HTERT RPE-1 (cell line): ENCODE results near the gene KDM4C.

Source experiments
- in situ Hi-C: fragments of 300-500 bp; cut with MboI; formaldehyde crosslinking; loops from 4 replicates; pipeline ENCODE4 v1.14.3; 2020; ENCODE audit warnings: low sequenced_read_pairs

KDM4C gene

DNA sequence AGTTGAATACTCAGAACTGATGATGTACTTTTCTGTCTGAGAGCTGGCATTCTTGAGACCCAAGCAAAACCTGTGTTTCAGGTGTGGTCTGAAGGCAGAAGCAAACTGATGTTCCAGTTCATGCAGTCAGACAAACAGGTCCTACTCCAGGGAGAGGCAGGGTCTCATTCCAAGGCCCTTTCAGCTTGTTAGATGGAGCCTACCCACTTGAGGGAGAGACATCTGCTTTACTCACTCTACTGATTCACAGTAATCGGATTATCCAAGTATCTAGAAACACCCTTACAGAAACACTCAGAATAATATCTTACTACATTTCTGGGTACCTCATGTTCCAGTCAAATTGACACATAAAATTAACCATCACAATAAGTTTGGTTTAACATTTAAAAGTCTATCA is 207.8 kb downstream of the KDM4C start:
- in situ Hi-C loops = no loop called here

DNA sequence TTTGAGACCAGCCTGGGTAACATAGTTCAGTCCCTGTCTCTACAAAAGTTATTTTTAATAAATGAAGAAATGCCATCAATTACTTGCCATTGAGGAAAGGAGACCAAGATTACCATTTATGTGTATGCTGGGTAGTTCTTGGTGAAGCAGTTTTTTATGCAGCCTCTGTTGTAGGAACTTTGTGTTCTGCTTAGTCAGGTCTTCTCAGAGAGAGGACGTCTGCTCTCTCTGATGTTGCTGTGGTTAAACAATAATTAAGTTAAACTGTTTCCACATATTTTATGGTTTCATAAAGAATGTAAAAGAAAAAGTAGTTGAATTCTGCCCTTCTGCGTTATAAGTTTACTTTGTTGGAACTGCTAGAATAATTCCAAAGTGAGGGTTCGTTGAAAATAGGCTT is 210.5 kb downstream of the KDM4C start:
- in situ Hi-C loops = no loop called here

DNA sequence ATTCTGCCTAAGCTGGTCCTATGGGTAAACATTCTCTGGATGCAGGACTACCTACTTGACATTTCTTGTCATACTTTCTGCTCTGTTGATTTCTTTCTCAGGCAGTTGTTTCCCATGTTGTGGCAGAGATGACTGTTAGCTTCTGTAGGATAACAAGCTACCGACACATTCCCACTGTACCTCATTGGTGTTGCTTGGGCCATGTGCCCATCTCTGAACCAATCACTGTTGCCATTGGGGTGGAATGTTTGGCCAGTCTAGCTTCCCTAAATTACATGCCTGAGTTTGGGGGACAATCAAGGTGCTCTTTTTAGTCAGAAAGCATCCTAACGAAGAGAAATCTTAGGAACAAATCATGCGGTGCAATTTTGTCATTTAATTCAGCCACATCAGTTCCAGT is 212.0 kb downstream of the KDM4C start:
- in situ Hi-C loops = no loop called here

DNA sequence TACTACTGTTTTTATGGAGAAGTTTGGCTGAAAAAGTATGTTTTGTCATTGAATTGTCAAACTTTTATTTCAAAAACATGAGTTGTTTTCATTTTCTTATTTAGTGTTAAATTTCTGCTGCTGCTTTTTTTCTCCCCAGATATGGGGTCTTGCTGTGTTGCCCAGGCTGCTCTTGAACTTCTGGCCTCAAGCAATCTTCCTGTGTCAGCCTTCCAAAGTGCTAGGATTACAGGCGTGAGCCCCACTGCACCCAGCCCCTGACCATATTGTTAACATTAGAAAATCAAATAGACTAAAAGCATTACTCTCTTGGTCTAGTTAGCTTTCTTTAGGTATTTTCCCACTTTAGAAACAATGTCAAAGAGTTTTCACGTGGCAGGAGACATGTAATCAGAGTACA is 215.3 kb downstream of the KDM4C start:
- in situ Hi-C loops = no loop called here

DNA sequence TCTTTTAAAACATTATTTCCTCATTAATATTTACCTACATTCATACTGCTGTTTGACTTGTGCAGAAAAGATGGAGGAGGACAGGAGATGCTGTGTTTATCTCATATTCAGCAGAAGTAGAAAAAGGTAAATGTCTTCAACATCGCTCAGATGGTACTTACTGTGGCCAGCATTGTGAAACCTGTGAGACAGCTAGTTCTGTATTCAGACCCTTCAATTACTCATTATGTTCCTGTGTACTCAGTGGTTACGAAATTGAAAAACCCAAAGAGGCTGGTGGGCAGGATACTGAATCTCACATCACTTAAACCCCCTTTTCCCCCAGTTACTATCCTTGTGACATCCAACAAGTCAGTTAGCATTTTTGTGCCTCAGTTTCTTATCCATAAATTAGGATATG is 216.0 kb downstream of the KDM4C start:
- in situ Hi-C loops = no loop called here

DNA sequence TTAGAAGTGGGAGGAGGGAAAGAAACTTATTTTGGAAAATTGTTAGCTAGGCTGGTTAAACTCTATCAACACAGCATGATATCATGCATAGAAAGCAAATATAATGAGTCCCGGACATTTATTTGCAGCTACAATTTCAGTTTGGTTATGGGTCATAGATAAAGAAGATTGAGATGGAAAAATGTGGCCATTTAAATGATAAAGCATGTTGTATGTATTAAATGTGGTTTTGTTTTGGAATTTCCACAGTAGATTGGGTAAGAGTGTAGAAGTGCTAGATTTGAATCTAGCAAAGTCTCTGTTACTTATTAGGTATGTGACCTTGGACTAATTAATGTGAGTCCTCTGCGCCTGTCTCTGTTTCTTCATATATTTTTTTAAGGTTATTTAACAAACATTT is 217.4 kb downstream of the KDM4C start:
- in situ Hi-C loops = no loop called here

DNA sequence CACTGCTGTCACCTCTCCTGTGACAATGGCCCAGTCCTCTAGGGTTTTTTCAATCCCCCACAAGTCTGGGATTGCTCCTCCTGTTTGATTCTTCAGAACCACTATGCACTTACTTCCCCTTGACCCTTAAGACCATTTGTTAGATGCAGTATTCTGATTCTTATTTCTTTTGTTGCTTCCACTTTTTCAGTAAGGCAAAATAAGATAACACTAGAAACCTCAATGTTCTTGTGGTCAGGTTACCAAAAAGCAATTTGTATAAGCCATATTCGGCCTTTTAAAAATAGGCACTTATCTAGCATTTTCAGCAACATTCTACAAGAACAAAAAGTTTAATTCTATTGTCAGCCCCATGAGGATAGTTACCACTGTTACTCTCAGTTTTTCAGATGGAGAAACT is 220.0 kb downstream of the KDM4C start:
- in situ Hi-C loops = no loop called here

DNA sequence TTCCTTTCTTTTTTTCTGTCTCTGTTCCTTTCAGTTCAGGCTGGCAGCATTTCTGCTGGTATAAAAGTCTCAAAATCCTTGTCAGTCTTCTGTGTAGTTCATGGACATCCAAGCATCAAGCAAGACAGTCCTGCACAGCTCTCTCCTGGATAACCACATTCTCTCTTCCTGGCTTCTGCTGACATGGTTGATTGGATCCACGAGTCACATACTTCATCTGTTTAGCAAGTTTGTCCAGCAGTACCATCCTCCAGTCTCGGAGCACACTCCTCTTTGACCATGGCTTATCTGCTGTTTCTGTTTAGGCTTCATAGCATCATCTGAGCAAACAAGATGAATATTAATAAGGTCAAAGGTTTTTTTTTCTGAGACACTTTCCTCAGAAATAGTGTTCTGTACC is 220.8 kb downstream of the KDM4C start:
- in situ Hi-C loops = no loop called here

DNA sequence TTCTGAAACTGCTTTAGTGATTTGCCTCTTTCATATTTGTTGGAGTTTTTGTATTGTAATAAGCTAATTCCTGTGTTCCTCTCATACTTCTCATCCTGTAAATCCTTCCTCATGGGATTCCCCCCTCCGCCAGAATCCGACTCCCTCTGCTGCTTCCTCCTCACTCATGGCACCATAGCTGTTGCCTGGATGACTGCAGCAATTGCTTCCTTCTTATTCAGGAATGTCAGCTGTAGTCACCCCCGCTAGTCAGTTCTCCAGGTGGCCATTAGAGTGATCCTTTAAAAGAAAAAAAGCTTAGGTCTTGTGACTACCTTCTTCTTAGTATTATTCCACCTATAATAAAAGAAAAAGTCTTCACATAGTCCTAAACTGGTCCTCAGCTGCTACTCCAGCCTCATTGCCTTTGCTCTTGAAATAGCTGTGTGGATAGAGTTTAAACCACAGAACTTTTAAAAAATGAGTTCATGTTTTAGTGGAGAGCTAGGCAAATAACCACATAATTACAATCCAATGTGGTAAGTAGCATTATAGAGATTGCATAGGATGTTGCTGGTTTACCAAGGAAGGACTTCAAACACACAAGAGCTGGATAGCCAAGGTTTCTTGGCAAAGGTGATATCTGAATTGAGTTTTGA is 227.3 kb downstream of the KDM4C start:
- in situ Hi-C loops = no loop called here

DNA sequence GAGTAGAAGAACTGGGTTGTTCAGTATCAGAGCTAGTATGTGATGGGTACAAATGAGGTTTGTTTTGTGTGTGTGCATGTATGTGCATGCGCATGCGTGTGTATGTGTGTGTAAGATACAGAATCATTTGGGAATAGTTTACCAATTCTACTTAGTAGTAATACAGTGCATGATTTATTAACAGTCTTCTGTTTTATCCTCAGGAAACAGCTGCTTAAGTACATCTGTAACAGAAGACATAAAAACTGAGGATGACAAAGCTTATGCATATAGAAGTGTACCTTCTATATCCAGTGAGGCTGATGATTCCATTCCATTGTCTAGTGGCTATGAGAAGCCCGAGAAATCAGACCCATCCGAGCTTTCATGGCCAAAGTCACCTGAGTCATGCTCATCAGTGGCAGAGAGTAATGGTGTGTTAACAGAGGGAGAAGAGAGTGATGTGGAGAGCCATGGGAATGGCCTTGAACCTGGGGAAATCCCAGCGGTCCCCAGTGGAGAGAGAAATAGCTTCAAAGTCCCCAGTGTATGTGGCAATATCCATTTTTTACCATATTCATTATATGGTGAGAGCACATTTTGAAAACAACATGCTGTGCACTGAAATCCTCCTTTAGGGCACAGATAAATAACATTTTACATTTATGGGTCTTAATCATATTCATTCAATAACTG is 228.5 kb downstream of the KDM4C start:
- in situ Hi-C loops = no loop called here

DNA sequence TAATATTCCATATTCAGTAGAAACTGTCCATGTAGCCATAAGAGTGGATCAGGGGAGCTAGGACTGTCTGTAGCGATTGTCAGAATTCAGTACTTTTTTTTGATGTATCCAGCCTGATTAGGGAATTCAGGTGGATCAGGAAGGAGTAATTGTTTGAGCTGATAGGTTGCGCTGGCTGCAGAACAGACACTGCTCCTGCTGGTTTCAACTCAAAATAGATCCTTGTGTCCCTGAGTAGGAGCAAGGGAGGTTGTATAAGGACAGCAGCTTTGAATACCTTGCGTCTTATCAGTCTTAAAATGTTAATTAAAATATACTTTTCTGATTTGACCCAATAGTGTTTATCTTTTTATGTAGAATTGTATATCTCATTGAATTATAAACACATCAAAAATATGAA is 229.6 kb downstream of the KDM4C start:
- in situ Hi-C loops = no loop called here

DNA sequence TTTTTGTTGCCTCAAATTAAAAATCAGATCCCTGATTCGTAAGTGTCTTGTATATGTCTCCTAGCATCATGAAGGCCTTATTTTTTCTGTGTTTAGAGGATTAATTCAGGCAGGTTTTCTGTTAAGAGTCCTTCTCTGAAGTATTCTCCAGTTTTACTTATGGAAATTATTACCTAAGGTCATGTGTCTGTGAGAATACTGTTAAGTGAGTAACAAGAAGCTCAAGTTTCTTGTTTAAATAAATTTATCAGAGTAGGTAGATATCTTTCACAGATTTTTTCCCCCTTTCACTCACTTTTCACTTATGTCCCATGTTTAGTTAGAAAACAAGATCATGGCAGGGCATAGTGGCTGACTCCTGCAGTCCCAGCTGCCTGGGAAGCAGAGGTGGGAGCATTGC is 233.6 kb downstream of the KDM4C start:
- in situ Hi-C loops = no loop called here

DNA sequence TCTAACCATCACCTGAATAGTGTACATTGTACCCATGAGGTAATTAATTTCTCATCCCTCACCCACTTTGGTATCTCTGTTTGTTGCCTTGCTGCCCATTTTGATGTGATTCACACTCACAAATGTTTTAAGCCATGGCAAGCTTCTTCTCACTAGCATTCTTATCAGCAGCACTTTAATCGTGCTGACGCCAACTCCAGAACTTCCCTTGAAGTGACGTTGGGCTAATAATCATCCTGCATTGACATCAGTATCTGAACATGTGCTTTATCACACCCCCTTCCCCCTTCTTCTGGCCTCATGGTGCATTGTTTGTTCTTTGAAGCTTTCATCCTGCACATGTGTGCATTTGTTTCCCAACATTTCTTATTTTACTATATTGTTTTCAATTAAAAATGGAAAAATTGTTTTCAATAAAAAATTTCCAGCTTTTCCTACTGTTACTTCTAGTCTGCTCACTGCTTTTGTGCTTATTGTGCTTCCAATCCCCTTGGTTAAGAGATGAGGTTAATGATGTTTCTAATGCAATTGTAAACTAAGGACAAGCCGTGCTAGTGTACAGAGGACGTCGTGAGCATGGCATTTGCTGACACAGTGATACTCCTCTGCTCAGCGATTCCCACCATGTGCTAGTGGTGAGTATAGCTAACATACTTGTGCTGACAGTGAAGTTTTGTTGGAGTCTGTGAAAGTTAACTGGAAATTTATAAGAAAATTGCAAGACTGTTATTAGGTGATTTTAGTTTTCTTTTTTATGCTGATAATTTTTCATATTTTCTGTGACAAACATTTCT is 238.5 kb downstream of the KDM4C start:
- in situ Hi-C loops = no loop called here

DNA sequence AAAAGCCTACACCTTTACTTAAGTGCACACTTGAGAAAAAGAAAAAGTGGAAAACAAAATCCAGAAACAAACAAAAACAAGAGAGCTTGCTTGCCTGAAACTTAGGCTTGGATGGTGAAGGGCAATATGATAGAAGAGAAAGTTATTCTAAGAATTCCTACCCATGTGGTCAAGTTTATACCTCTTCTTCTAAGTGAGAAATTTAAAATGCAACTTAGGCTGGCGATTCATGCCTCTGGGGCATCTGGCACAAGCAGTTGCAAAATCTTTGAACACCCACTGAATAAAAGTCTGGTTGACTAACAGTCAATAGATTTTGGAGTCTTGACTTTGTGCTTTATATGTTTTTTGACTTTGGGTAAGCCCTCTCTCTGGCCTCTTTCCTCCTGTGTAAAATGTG is 239.6 kb downstream of the KDM4C start:
- in situ Hi-C loops = no loop called here

DNA sequence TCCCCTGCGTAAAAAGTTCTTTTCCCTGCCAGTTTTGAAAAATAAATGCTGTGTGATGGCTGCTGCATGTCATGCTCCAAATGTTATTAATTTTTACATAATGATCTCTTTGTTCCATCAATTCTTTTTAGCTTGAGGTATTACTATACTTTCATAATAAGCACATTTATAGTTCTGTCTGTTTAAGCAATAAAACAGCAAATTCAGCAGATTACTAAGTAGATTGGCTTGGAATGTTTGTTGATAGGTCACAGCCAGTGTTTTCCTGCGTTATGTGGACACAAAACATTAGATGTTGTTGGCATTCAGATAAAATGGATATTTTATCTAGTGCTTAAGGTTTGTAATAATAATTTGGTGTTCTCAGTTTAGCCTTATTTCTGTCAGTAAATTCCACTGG is 242.0 kb downstream of the KDM4C start:
- in situ Hi-C loops = no loop called here

DNA sequence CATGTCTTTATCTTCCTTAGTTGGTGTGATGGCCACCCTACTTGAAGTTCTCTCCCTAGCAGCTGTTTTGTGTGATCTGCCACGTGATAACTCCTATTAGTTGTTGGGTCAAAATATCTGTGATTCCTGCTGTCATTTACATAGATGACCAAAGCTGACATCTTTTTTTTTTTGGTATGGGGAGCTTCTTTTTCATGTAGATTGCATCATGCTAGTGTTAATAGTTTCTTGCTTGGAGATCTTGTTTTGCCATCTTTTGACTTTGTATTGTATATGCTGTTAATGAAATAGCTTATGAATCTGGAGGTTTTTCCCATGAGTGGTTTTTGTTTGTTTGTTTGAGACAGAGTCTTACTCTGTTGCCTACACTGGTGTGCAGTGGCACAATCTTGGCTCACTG is 243.8 kb downstream of the KDM4C start:
- in situ Hi-C loops = no loop called here

DNA sequence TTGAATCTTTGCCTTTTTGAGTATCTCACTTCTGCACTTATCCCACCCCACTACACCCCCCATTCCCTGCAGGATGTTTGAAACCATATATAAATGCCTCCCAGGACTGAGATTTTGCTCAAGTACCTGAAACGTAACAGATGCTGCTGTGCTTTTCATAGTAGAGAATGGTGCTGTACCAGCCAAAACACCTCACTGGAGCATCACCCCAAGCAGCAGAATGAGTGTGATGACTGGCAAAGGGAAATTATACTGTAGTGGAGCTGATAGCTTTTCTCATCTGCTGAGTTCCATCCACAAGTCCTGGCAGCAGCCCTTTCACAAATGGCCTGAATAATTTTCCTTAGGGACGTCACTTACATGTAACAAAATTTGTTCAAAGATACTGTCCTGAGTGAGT is 246.1 kb downstream of the KDM4C start:
- in situ Hi-C loops = no loop called here

DNA sequence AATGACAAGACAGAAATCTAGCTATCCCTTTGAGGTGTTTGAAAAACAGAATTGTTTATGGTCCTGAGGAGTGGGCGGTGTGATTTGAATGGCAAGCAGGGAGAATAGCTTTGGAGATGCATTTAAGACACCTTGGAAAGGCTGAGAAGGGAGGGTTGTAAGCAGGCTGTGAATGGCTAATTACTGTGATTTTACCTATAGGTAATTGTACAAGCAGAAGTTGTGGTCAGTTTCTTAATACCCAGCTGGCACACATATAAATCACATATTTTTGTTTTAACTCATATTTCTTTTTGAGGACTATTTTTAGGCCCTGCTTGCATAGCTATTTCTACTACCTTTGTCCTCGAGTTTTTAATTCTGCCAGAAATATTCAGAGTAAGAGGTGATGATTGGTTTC is 248.6 kb downstream of the KDM4C start:
- in situ Hi-C loops = no loop called here

DNA sequence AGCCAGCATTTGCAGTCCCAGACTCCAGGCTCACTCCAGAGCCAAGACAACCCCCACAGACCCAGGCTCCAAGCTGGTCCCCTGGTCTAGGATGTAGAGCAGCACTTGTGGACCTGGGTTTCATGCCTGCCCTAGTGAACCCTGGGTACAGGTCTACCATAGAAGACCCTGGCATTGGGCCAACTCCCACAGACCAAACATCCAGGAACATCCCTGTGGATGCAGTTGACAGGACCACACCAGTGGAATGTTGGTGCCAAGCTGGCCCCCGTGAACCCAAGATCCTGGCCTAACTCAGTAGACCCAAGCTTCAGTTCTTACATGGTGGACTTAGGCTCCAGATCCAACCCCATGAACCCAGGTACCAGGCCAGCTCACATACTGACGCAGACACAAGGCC is 250.6 kb downstream of the KDM4C start:
- in situ Hi-C loops = no loop called here

DNA sequence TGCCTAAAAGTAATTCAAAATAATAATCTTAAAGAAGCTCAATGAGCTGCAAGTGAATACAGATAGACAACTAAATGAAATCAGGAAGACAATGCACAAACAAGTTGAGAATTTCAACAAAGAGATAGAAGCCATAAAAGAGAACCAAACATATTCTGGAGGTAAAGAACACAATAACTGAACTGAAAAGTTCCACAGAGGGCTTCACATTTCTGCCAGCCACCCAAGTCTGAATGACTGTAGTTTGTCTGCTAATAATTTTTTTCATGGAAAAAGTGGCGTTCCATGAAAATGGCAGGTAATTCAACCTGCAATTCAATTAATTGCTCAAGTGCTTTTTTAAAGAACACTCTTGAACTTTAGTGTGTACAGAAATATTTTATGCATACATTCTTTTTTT is 251.3 kb downstream of the KDM4C start:
- in situ Hi-C loops = no loop called here

DNA sequence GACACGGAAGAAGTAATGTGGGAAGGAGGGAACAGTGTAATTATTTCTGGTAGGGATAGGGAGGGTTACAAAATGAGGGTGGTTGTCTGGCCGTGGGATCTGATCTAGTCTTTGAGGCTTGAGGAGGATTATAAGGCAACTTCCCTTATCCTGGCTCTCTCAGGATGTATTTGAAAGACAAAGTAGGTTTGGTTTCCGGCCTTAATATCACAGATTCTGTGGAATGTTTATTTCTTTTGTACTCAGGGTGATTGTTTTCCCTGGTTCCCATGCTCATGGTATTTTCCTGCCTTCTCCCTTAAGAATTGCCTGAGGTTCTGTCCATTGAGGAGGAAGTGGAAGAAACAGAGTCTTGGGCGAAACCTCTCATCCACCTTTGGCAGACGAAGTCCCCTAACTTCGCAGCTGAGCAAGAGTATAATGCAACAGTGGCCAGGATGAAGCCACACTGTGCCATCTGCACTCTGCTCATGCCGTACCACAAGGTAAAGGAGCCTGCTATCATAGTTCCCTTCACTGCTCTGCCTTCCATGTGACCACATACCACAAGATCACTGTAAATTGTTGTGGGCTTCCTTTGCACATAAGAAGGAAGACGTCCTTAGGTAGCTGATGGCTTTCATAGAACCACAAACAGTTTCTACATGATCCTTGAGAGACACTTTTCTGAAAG is 253.8 kb downstream of the KDM4C start:
- in situ Hi-C loops = no loop called here

DNA sequence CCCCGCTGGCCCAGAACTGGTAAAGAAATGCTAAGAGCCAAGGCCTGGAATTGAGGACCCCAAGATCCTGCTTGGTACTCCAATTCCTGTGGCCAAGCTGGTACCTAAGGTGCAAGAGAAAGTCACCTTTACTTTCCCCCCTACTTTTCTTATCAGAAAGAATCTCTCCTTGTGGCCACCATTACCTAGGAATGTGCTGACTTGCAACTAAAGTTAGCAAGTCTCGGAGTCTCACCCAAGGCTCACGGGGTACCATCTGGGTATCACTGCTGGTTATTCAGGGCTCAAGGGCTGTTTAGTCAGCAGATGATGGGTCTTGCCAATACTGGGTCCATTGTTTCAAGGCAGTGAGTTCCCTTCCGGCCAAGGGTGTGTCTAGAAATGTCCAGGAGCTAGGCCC is 270.2 kb downstream of the KDM4C start:
- in situ Hi-C loops = no loop called here
